GM04504 (cell line): ENCODE measurements around the gene TRPV3.
"Not testable (repeated sequence)": the region's sequence is repeated elsewhere in the genome, so short reads cannot be mapped to it uniquely, and the experiment has no call there.

Experiments used
- DNase-seq: peaks from one replicate; pipeline ENCODE4 v3.0.0-alpha.2; 2012; ENCODE audit warnings: low read depth

TRPV3 gene

GRCh38 chr17:3472137-3472536 is 85.5 kb downstream of the TRPV3 start:
- DNase-seq = no peak

DNA sequence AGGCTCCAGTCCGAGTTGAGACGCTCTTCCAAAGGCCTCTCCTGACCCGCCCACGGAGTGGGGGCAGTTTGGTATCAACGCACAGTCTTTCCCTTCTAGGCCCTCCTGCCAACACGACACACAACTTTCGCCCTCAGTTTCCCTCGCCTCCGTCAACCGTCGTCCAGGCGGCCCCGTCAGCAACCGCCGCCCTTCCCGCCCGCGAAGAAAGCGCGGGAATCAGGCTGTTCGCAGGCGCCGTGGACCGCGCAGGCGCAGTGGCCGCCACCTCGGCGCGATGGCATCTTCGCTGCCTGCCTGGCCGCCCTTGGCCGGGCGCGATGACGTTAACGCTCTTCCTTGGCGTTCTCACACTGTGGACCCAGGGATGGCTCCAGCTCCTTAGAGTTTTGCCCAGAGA is 86.0 kb downstream of the TRPV3 start, which contains the start of gene SPATA22:
TSS of gene SPATA22 (minus strand) at position 221 of the 400 bp plus-strand sequence. CDS start 2,494 bp downstream, outside the sequence.
- no peak for DNase-seq

DNA sequence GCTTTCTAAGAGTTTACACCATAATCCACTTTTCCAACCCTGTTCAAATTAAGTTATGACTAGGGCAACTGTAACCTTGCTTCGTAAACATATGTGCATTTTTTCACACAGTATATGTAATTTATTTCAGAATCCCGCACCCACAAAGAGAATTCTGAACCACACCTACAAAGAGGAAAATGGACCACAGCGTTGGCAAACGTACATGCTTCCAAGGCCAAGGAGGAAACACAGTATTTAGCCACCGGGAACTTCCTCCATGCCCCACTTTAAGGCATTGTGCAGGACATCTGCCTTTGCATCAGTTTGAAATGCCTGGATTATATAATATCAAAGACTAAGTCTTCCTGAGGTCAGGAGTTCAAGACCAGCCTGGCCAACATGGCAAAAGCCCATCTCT is 88.1 kb downstream of the TRPV3 start:
- no peak for DNase-seq

DNA sequence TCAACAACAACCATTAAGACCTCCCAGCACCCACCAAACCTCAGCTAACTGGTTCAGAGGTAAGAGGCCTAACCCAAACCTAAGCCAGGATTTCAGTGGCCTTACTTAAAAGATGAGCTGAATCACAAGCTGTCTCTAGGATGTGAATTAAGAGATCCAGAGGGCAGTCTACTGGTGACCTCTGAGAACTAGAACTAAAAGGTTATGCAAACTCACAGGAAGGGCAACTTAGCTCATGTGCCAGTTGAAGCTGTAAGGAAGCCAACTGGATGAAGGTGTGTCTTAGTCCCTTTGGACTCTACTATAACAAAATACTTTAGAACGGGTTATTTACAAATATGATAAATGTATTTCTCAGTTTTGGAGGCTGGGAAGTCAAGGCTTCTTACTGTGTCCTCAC is 91.3 kb downstream of the TRPV3 start:
- DNase-seq = not testable (repeated sequence)
